GM12872 (cell line): Measurements from ENCODE around the gene FALEC.

Source experiments
- CTCF ChIP-seq: IDR thresholded peaks from 3 replicates; pipeline ENCODE4 v1.5.1; 2011; ENCODE audit warnings: low read depth, mild to moderate bottlenecking, low read length, moderate library complexity; ENCODE audit not compliant: insufficient read depth

Gene FALEC

GRCh38 chr1:150566589-150567340 lies 51.2 kb downstream of the FALEC start:
- TF ChIP-seq CTCF = no peak

- TF ChIP-seq CTCF = no peak
These were observed 51.8 kb downstream of the FALEC start for GRCh38 chr1:150567341-150567716.

- TF ChIP-seq CTCF = no peak
These were observed 52.4 kb downstream of the FALEC start for GRCh38 chr1:150567717-150568593.

GRCh38 chr1:150568594-150568966 lies 53.0 kb downstream of the FALEC start:
- no peak for TF ChIP-seq CTCF

- no peak for TF ChIP-seq CTCF
These were observed 57.5 kb downstream of the FALEC start for GRCh38 chr1:150572918-150573647.

- no peak for TF ChIP-seq CTCF
These were observed 58.9 kb downstream of the FALEC start for GRCh38 chr1:150574260-150575071.
